GM12874 (cell line): Measurements from ENCODE around the gene TNS1.

Experiments
- CTCF ChIP-seq: IDR thresholded peaks from 2 replicates; pipeline ENCODE4 v1.5.1; 2011; ENCODE audit warnings: low read depth, mild to moderate bottlenecking, control low read depth, low read length, moderate library complexity; ENCODE audit not compliant: insufficient read depth

The TNS1 gene

GRCh38 chr2:217805668-217806481 is 196.9 kb downstream of the TNS1 start:
- TF ChIP-seq CTCF, result no peak

GRCh38 chr2:217804791-217805667 is 197.8 kb downstream of the TNS1 start:
- no peak for TF ChIP-seq CTCF

GRCh38 chr2:217804338-217804737 is 198.5 kb downstream of the TNS1 start:
- TF ChIP-seq CTCF, result no peak

GRCh38 chr2:217803653-217803960 is 199.2 kb downstream of the TNS1 start:
- TF ChIP-seq CTCF, result no peak

- TF ChIP-seq CTCF, result no peak
Observed at GRCh38 chr2:217802876-217803652, 199.7 kb downstream of the TNS1 start.

- no peak for TF ChIP-seq CTCF
Observed at GRCh38 chr2:217802266-217802665, 200.5 kb downstream of the TNS1 start.

GRCh38 chr2:217801711-217802110 is 201.1 kb downstream of the TNS1 start:
- TF ChIP-seq CTCF, result no peak
